ENCODE results near the gene EEF1A1.
"Not testable (repeated sequence)": the region's sequence is repeated elsewhere in the genome, so short reads cannot be mapped to it uniquely, and the experiment has no call there.

Gene EEF1A1

DNA sequence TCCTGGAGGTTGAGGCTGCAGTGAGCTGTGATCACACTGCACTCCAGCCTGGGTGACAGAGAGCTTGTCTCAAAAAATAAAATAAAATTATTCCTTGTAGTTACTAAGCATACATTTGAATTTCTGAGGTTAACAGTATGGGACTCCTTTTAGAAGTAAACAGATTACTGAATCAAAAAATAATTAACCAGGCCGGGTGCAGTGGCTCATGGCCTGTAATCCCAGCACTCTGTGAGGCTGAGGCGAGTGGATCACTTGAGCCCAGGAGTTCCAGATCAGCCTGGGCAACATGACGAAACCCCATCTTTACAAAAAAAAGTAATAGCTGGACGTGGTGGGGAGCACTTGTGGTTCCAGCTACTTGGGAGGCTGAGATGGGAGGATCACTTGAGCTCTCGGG is 22.1 kb upstream of the EEF1A1 start:
- Histone ChIP-seq H3K4me1 (ENCODE audit: control insufficient read depth, insufficient read depth, low read depth, low read length) (no peaks in the 10 kb centered on the region), H3K18ac (ENCODE audit: low read depth in 1 of 2, low read length in 2 of 2) (no peak overlapping the region), H3K79me1 (replicated peaks; ENCODE audit: low read length, poor library complexity, severe bottlenecking) (no peaks in the 10 kb centered on the region), H2AFZ (ENCODE audit: low read depth, low read length) (no peak overlapping the region), H3K14ac (ENCODE audit: low read length in 2 of 2) (no peak overlapping the region), H3K4me2 (ENCODE audit: low read length, poor library complexity, severe bottlenecking) (no peak overlapping the region), H3K4me3 (ENCODE audit: insufficient read depth in 1 of 2, low read depth in 1 of 2, low read length in 2 of 2) (no peak overlapping the region), H2BK120ac (ENCODE audit: low read depth, low read length) (no peak overlapping the region), H3K9ac (ENCODE audit: low read length) (no peak overlapping the region), H4K8ac (ENCODE audit: low read length) (no peak overlapping the region), H3K36me3 (ENCODE audit: control insufficient read depth in 1 of 2, insufficient read depth in 2 of 2, low read depth in 1 of 2, low read length in 2 of 2) (no peaks in the 10 kb centered on the region), H2AK5ac (ENCODE audit: low read length, severe bottlenecking) (no peak overlapping the region), H2BK15ac (ENCODE audit: low read depth, poor library complexity, severe bottlenecking) (no peak overlapping the region), H3K4ac (ENCODE audit: low read depth in 1 of 2, low read length in 2 of 2) (no peak overlapping the region), H3K27me3 (ENCODE audit: control insufficient read depth in 1 of 2, insufficient read depth in 1 of 2, low read length in 2 of 2) (no peaks in the 10 kb centered on the region), H2BK5ac (ENCODE audit: low read depth, low read length, poor library complexity, severe bottlenecking) (no peak overlapping the region), H3K23ac (ENCODE audit: low read length in 2 of 2) (no peak overlapping the region), H2BK12ac (ENCODE audit: low read length in 2 of 2) (no peak overlapping the region), H3K9me3 (ENCODE audit: control insufficient read depth, low read length) (no peaks in the 10 kb centered on the region), H3K27ac (ENCODE audit: low read length, poor library complexity, severe bottlenecking) (peak overlapping the region; percentile 20), H4K91ac (ENCODE audit: low read length) (no peak overlapping the region)
- 100% methylated on average over 2 of the region's 5 CpGs for whole genome bisulfite sequencing
- no peak for DNase-seq

DNA sequence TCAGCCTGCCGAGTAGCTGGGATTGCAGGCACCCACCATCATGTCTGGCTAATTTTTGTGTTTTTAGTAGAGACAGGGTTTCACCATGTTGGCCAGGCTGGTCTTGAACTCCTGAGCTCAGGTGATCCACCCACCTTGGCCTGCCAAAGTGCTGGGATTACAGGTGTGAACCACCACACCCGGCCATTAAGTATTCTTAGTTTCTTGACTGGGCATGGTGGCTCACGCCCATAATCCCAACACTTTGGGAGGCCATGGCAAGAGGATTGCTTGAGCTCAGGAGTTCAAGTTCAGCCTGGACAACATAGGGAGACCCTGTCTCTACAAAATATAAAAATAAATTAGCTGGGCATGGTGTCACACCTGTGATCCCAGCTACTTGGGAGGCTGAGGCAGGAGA is 21.6 kb upstream of the EEF1A1 start:
- H3K4ac ChIP-seq (ENCODE audit: low read depth in 1 of 2, low read length in 2 of 2), result not testable (repeated sequence)

DNA sequence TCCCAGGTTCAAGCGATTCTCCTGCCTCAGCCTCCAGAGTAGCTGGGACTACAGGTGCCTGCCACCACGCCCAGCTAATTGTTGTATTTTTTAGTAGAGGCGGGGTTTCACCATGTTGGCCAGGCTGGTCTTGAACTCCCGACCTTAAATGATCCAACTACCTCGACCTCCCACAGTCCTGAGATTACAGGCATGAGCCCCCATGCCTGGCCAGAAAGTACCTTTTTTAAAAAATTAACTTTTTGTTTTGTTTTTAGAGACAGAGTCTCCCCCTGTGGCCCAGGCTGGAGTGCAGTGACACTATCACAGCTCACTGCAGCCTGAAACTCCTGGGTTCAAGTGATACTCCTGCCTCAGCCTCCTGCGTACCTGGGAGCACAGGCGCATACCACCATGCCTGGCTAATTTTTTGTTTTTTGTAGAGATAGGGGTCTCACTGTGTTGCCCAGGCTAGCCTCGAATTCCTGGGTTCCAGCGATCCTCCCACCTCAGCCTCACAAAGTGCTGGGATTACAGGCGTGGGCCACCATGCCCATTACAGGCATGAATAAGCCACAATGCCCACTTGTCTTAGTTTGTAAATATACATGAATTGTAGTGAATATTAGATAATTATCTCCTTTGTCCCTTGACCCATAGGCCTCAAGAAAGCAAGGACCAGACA is 17.4 kb upstream of the EEF1A1 start:
- Histone ChIP-seq H3K36me3 (ENCODE audit: control insufficient read depth in 1 of 2, insufficient read depth in 2 of 2, low read depth in 1 of 2, low read length in 2 of 2) (no peaks in the 10 kb centered on the region), H2AFZ (ENCODE audit: low read depth, low read length) (no peak overlapping the region), H3K14ac (ENCODE audit: low read length in 2 of 2) (no peak overlapping the region), H2BK5ac (ENCODE audit: low read depth, low read length, poor library complexity, severe bottlenecking) (no peak overlapping the region), H3K9ac (ENCODE audit: low read length) (no peak overlapping the region), H3K23ac (ENCODE audit: low read length in 2 of 2) (no peak overlapping the region), H3K4me3 (ENCODE audit: insufficient read depth in 1 of 2, low read depth in 1 of 2, low read length in 2 of 2) (no peak overlapping the region), H3K18ac (ENCODE audit: low read depth in 1 of 2, low read length in 2 of 2) (no peak overlapping the region), H3K4ac (ENCODE audit: low read depth in 1 of 2, low read length in 2 of 2) (no peak overlapping the region), H4K91ac (ENCODE audit: low read length) (no peak overlapping the region), H2AK5ac (ENCODE audit: low read length, severe bottlenecking) (no peak overlapping the region), H2BK15ac (ENCODE audit: low read depth, poor library complexity, severe bottlenecking) (no peak overlapping the region), H3K4me1 (ENCODE audit: control insufficient read depth, insufficient read depth, low read depth, low read length) (no peaks in the 10 kb centered on the region), H3K79me1 (replicated peaks; ENCODE audit: low read length, poor library complexity, severe bottlenecking) (no peaks in the 10 kb centered on the region), H4K8ac (ENCODE audit: low read length) (no peak overlapping the region), H3K9me3 (ENCODE audit: control insufficient read depth, low read length) (no peaks in the 10 kb centered on the region), H2BK120ac (ENCODE audit: low read depth, low read length) (no peak overlapping the region), H3K4me2 (ENCODE audit: low read length, poor library complexity, severe bottlenecking) (no peak overlapping the region), H3K27ac (ENCODE audit: low read length, poor library complexity, severe bottlenecking) (no peak overlapping the region), H2BK12ac (ENCODE audit: low read length in 2 of 2) (no peak overlapping the region), H3K27me3 (ENCODE audit: control insufficient read depth in 1 of 2, insufficient read depth in 1 of 2, low read length in 2 of 2) (no peaks in the 10 kb centered on the region)
- no peak for DNase-seq
- 94% methylated on average over 7 of the region's 10 CpGs for WGBS

More for the DNA sequence above, 21.6 kb upstream of the EEF1A1 start:
- H3K27me3 ChIP-seq (ENCODE audit: control insufficient read depth in 1 of 2, insufficient read depth in 1 of 2, low read length in 2 of 2); H4K91ac ChIP-seq (ENCODE audit: low read length); H3K79me1 ChIP-seq (replicated peaks; ENCODE audit: low read length, poor library complexity, severe bottlenecking); H3K18ac ChIP-seq (ENCODE audit: low read depth in 1 of 2, low read length in 2 of 2); H2BK15ac ChIP-seq (ENCODE audit: low read depth, poor library complexity, severe bottlenecking); H3K4me3 ChIP-seq (ENCODE audit: insufficient read depth in 1 of 2, low read depth in 1 of 2, low read length in 2 of 2); H3K9ac ChIP-seq (ENCODE audit: low read length); H2BK5ac ChIP-seq (ENCODE audit: low read depth, low read length, poor library complexity, severe bottlenecking); H4K8ac ChIP-seq (ENCODE audit: low read length); H3K27ac ChIP-seq (ENCODE audit: low read length, poor library complexity, severe bottlenecking); H3K14ac ChIP-seq (ENCODE audit: low read length in 2 of 2); H3K9me3 ChIP-seq (ENCODE audit: control insufficient read depth, low read length); H3K36me3 ChIP-seq (ENCODE audit: control insufficient read depth in 1 of 2, insufficient read depth in 2 of 2, low read depth in 1 of 2, low read length in 2 of 2); H2AK5ac ChIP-seq (ENCODE audit: low read length, severe bottlenecking); H2BK12ac ChIP-seq (ENCODE audit: low read length in 2 of 2); H3K4me1 ChIP-seq (ENCODE audit: control insufficient read depth, insufficient read depth, low read depth, low read length); H2AFZ ChIP-seq (ENCODE audit: low read depth, low read length); H2BK120ac ChIP-seq (ENCODE audit: low read depth, low read length); DNase-seq; H3K4me2 ChIP-seq (ENCODE audit: low read length, poor library complexity, severe bottlenecking); H3K23ac ChIP-seq (ENCODE audit: low read length in 2 of 2): not testable (repeated sequence)
- WGBS, result 92% methylated on average over 3 of the region's 3 CpGs

DNA sequence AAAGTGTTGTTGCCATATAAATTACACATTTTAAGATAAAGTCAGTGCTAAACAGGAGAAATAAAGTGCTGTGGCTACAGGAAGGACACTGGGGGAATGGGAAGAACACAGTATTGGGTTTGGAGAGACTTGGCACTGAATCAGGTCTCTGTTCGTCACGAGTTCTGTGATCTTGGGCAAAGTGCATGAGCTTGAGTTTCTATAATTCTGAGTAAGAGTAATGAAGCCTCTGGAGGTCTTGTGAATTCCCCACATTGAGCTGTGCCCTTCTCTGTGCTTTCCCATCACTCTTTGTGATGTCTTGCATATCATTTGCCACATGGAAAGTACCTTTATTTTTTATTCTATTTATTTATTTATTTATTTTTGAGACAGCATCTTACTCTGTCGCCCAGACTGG is 16.8 kb upstream of the EEF1A1 start:
- no peak overlapping the region for H3K18ac ChIP-seq (ENCODE audit: low read depth in 1 of 2, low read length in 2 of 2)
- no peak overlapping the region for H3K4ac ChIP-seq (ENCODE audit: low read depth in 1 of 2, low read length in 2 of 2)
- H3K4me3 ChIP-seq (ENCODE audit: insufficient read depth in 1 of 2, low read depth in 1 of 2, low read length in 2 of 2), result no peak overlapping the region
- no peaks in the 10 kb centered on the region for H3K4me1 ChIP-seq (ENCODE audit: control insufficient read depth, insufficient read depth, low read depth, low read length)
- DNase-seq, result no peak
- no peak overlapping the region for H2BK120ac ChIP-seq (ENCODE audit: low read depth, low read length)
- no peak overlapping the region for H2BK12ac ChIP-seq (ENCODE audit: low read length in 2 of 2)
- no peak overlapping the region for H2BK5ac ChIP-seq (ENCODE audit: low read depth, low read length, poor library complexity, severe bottlenecking)
- H3K27ac ChIP-seq (ENCODE audit: low read length, poor library complexity, severe bottlenecking), result no peak overlapping the region
- no peak overlapping the region for H3K4me2 ChIP-seq (ENCODE audit: low read length, poor library complexity, severe bottlenecking)
- H4K91ac ChIP-seq (ENCODE audit: low read length), result no peak overlapping the region
- no peaks in the 10 kb centered on the region for H3K27me3 ChIP-seq (ENCODE audit: control insufficient read depth in 1 of 2, insufficient read depth in 1 of 2, low read length in 2 of 2)
- H3K9me3 ChIP-seq (ENCODE audit: control insufficient read depth, low read length), result no peaks in the 10 kb centered on the region
- no peaks in the 10 kb centered on the region for H3K36me3 ChIP-seq (ENCODE audit: control insufficient read depth in 1 of 2, insufficient read depth in 2 of 2, low read depth in 1 of 2, low read length in 2 of 2)
- H3K23ac ChIP-seq (ENCODE audit: low read length in 2 of 2), result no peak overlapping the region
- no peak overlapping the region for H3K14ac ChIP-seq (ENCODE audit: low read length in 2 of 2)
- H4K8ac ChIP-seq (ENCODE audit: low read length), result no peak overlapping the region
- H2BK15ac ChIP-seq (ENCODE audit: low read depth, poor library complexity, severe bottlenecking), result no peak overlapping the region
- no peak overlapping the region for H3K9ac ChIP-seq (ENCODE audit: low read length)
- no peak overlapping the region for H2AFZ ChIP-seq (ENCODE audit: low read depth, low read length)
- 100% methylated on average over 3 of the region's 3 CpGs for WGBS
- H2AK5ac ChIP-seq (ENCODE audit: low read length, severe bottlenecking), result no peak overlapping the region
- no peaks in the 10 kb centered on the region for H3K79me1 ChIP-seq (replicated peaks; ENCODE audit: low read length, poor library complexity, severe bottlenecking)
